Natural killer cell (primary cell): ENCODE results near the gene CCDC32. TPM values are rescaled to one million over a fixed set of nuclear protein-coding genes. Genes with fewer than 3 reads are reported as not detected.
A peak's percentile ranks its signal among the peaks of the same experiment; 100 is the strongest.

Experiments used
- ATAC-seq, 3 donors: fragments of 150-1000 bp in 2 of 3; fragments of 200-7000 bp in 1 of 3; cut with Tn5 transposase; 1 replicate in 1 of 3; 2 replicates in 2 of 3; pipeline ENCODE4 v1.10.0; 2021; ENCODE audit warnings: mild to moderate bottlenecking in 2 of 3, moderate library complexity in 2 of 3
- DNase-seq, 2 donors: peaks; one replicate each; pipeline versions ENCODE4 v3.0.0 to v3.0.0-alpha.2; 2013 to 2021; ENCODE audit warnings: mixed read lengths in 1 of 2
- H3K27ac ChIP-seq: one replicate; pipeline ENCODE4 v1.5.1; 2013; ENCODE audit warnings: mild to moderate bottlenecking, low read length
- H3K27me3 ChIP-seq: one replicate; pipeline ENCODE4 v1.6.1; 2013; ENCODE audit warnings: low read length; ENCODE audit not compliant: control insufficient read depth, insufficient read depth
- H3K36me3 ChIP-seq: one replicate; pipeline ENCODE4 v1.6.1; 2013; ENCODE audit warnings: low read length; ENCODE audit not compliant: control insufficient read depth, insufficient read depth
- H3K4me1 ChIP-seq: one replicate; pipeline ENCODE4 v1.6.1; 2013; ENCODE audit warnings: low read length; ENCODE audit not compliant: control insufficient read depth, insufficient read depth
- H3K4me3 ChIP-seq: one replicate; pipeline ENCODE4 v1.5.1; 2013; ENCODE audit warnings: low read length
- H3K9me3 ChIP-seq: one replicate; pipeline ENCODE4 v1.6.1; 2013; ENCODE audit warnings: low read length; ENCODE audit not compliant: control insufficient read depth, insufficient read depth
- H3K27ac Mint-ChIP-seq, 2 donors: one replicate each; pipeline ENCODE4 v1.8.0; 2022; ENCODE audit warnings: mild to moderate bottlenecking in 2 of 2, mixed read lengths in 2 of 2, moderate library complexity in 1 of 2
- H3K27me3 Mint-ChIP-seq, 2 donors: one replicate each; pipeline ENCODE4 v1.8.0; 2022; ENCODE audit warnings: low read depth in 2 of 2, mixed read lengths in 2 of 2
- H3K36me3 Mint-ChIP-seq: one replicate; pipeline ENCODE4 v1.8.0; 2022; ENCODE audit warnings: mixed read lengths
- H3K4me1 Mint-ChIP-seq, 2 donors: one replicate each; pipeline ENCODE4 v1.8.0; 2022; ENCODE audit warnings: mixed read lengths in 2 of 2
- H3K4me3 Mint-ChIP-seq: one replicate; pipeline ENCODE4 v1.8.0; 2022; ENCODE audit warnings: mild to moderate bottlenecking, moderate library complexity, mixed read lengths
- H3K9me3 Mint-ChIP-seq, 2 donors: one replicate each; pipeline ENCODE4 v1.8.0; 2022; ENCODE audit warnings: mixed read lengths in 2 of 2
- WGBS: methylation state at CpG from one replicate; pipeline ENCODE4 v1.1.7; 2013; ENCODE audit warnings: missing lambda C conversion rate; ENCODE audit not compliant: insufficient coverage; 5-methylcytosine and 5-hydroxymethylcytosine counted together
- intact Hi-C: fragments of 100-400 bp; cut with micrococcal nuclease; formaldehyde crosslinking; loops from one replicate; pipeline ENCODE4 v1.14.2; 2022
- total RNA-seq, 4 donors: library from RNA; stranded (reverse); fragments of 120-200 nt in 1 of 4; gene quantifications; one replicate each; pipeline versions ENCODE4 v1.2.3 to v1.2.4, GENCODE V29; 2013 to 2022
- TF ChIP-seq, protein P1 (sequence below): fragments of 200-600 bp; IDR thresholded peaks from one replicate; pipeline ENCODE4 v1.8.0; 2022; ENCODE audit warnings: antibody characterized with exemption

CCDC32 gene
- total RNA-seq, 3 donors from 2014 or later (not counting 1 experiment from before 2014, with no cell fraction given) = 34.2 to 43.7 (median 37.4) TPM

DNA sequence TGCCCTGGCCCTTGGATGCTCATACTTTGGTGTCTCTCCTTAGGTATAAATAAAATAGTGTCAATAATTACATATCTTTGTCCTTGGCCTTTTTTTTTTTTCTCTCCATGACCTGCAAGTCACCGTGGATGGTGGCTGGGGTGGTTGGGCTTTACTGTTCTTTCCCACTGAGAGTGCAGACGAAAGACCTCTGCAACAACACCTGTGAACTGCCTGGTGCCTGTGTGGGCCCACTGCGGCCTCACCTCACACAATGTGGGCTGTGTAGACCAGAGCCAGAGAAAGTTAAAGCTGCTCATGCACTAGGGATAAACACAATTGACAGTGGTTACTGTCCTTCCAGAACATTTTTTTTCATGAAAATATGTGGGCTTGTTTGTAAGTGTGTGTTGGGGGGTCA lies 39.0 kb downstream of the CCDC32 start:
- no peaks in the 10 kb centered on the region for H3K27me3 Mint-ChIP-seq
- Histone ChIP-seq H3K4me1 (no peaks in the 10 kb centered on the region), H3K9me3 (no peaks in the 10 kb centered on the region), H3K27ac (no peak overlapping the region), H3K27me3 (no peaks in the 10 kb centered on the region), H3K4me3 (no peak overlapping the region), H3K36me3 (no peaks in the 10 kb centered on the region)
- intact Hi-C loops = no loop called here
- ATAC-seq (no peak), DNase-seq (no peak)
- TF ChIP-seq, protein P1, sequence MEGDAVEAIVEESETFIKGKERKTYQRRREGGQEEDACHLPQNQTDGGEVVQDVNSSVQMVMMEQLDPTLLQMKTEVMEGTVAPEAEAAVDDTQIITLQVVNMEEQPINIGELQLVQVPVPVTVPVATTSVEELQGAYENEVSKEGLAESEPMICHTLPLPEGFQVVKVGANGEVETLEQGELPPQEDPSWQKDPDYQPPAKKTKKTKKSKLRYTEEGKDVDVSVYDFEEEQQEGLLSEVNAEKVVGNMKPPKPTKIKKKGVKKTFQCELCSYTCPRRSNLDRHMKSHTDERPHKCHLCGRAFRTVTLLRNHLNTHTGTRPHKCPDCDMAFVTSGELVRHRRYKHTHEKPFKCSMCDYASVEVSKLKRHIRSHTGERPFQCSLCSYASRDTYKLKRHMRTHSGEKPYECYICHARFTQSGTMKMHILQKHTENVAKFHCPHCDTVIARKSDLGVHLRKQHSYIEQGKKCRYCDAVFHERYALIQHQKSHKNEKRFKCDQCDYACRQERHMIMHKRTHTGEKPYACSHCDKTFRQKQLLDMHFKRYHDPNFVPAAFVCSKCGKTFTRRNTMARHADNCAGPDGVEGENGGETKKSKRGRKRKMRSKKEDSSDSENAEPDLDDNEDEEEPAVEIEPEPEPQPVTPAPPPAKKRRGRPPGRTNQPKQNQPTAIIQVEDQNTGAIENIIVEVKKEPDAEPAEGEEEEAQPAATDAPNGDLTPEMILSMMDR = no peak
- no peaks in the 10 kb centered on the region for H3K36me3 Mint-ChIP-seq
- no peaks in the 10 kb centered on the region for H3K9me3 Mint-ChIP-seq
- H3K27ac Mint-ChIP-seq = no peak overlapping the region
- 85% methylated on average over 2 of the region's 3 CpGs for WGBS
- H3K4me1 Mint-ChIP-seq = no peaks in the 10 kb centered on the region
- H3K4me3 Mint-ChIP-seq = no peak overlapping the region

DNA sequence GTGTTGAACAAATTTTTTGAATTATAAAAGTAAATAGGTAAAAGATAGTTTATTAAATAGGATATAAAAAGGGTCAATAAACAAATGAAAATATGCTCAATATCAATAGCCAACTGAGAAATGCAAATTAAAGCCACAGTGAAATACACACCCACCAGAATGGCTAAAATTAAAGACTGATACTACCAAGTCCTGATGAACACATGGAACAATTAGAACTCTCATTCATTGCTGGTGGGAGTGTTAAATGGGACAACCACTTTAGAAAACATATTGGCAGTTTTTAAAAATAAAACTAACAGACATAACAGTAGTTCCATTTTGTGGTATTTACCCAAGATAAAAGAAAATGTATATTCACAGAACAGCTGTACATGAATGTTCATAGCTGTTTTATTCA lies 41.2 kb downstream of the CCDC32 start:
- Histone ChIP-seq H3K4me1 (no peaks in the 10 kb centered on the region), H3K27ac (no peak overlapping the region), H3K27me3 (no peaks in the 10 kb centered on the region), H3K36me3 (no peaks in the 10 kb centered on the region), H3K9me3 (no peaks in the 10 kb centered on the region), H3K4me3 (no peak overlapping the region)
- TF ChIP-seq, protein P1 = no peak
- Mint-ChIP-seq H3K36me3 (no peaks in the 10 kb centered on the region), H3K27ac (no peak overlapping the region), H3K4me1 (peaks cover 0 to 6% of the 10 kb centered on the region in 2 donors), H3K4me3 (no peak overlapping the region), H3K9me3 (no peaks in the 10 kb centered on the region), H3K27me3 (no peaks in the 10 kb centered on the region)
- intact Hi-C loops = no loop called here
- no peak for ATAC-seq
- DNase-seq = no peak

DNA sequence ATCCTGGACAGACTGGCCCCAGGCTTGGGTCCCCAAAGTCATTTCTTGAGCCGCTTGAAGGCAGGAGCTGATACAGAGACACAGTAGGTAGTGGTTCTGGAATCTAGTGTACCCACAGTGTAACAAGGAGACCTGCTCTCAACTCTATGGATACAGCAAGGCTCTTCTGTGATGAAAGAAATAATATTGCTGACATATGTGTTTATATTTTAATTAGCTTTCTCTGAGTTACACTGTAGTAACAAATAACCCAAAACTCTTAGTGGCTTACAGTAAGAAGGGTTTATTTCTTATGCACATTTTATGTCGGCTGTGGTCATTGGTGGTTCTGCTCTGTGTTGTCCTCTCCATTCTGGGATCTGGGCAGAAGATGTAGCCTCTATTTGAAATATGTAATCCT lies 48.5 kb downstream of the CCDC32 start:
- Mint-ChIP-seq H3K27ac (no peak overlapping the region), H3K4me3 (no peak overlapping the region), H3K36me3 (no peaks in the 10 kb centered on the region), H3K27me3 (peaks cover 16 to 25% of the 10 kb centered on the region in 2 donors), H3K4me1 (peaks cover 3 to 18% of the 10 kb centered on the region in 2 donors), H3K9me3 (no peaks in the 10 kb centered on the region)
- WGBS = 95% methylated on average over 2 of the region's 2 CpGs
- ATAC-seq (no peak), DNase-seq (no peak)
- peaks cover 9% of the 10 kb centered on the region for H3K27me3 ChIP-seq
- no peaks in the 10 kb centered on the region for H3K9me3 ChIP-seq
- H3K4me3 ChIP-seq = no peak overlapping the region
- intact Hi-C loops = no loop called here
- peaks cover 6% of the 10 kb centered on the region for H3K4me1 ChIP-seq
- TF ChIP-seq, protein P1 = no peak
- no peak overlapping the region for H3K27ac ChIP-seq
- H3K36me3 ChIP-seq = no peaks in the 10 kb centered on the region

DNA sequence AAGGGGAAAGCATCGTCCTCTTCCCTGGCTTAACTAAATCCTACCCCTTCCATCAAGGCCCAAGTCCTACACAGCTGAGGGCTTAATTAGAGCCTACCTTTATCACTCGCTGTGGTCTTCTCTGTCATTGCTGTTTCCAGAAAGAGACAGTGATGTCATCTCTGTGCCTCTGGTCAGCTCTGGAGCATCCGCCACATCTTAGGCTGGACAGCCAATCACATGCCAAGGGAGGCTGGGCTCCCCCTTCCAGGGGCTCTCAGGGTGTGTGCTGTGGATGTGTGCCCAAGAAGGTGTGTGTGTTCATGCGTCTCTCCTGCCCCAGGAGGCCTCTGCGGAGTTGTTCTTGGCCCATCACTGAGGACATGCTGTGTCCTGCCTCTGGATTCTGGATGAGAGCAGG lies 51.2 kb downstream of the CCDC32 start:
- TF ChIP-seq, protein P1 = no peak
- H3K27ac Mint-ChIP-seq = no peak overlapping the region
- intact Hi-C loops = no loop called here
- no peak for ATAC-seq
- WGBS = over 99% methylated on average over 5 of the region's 5 CpGs
- peak overlapping the region; percentile 65 for H3K4me3 Mint-ChIP-seq
- peaks cover 24 to 42% of the 10 kb centered on the region in 2 donors for H3K27me3 Mint-ChIP-seq
- H3K4me1 Mint-ChIP-seq = peaks cover 13 to 23% of the 10 kb centered on the region in 2 donors
- H3K4me1 ChIP-seq = peaks cover 13% of the 10 kb centered on the region
- H3K36me3 Mint-ChIP-seq = no peaks in the 10 kb centered on the region
- no peaks in the 10 kb centered on the region for H3K9me3 ChIP-seq
- H3K27me3 ChIP-seq = peaks cover 15% of the 10 kb centered on the region
- no peak overlapping the region for H3K4me3 ChIP-seq
- H3K27ac ChIP-seq = no peak overlapping the region
- DNase-seq = no peak
- H3K36me3 ChIP-seq = no peaks in the 10 kb centered on the region
- no peaks in the 10 kb centered on the region for H3K9me3 Mint-ChIP-seq
